Fibroblast of mammary gland (primary cell): ENCODE results near the gene IL32.

Experiments
- DNase-seq: peaks from one replicate; pipeline ENCODE4 v3.0.0-alpha.2; 2010; ENCODE audit warnings: low read depth
- H3K4me3 ChIP-seq: 2 replicates; pipeline ENCODE4 v1.5.1; 2011; ENCODE audit warnings: low read depth, mild to moderate bottlenecking, low read length, moderate library complexity; ENCODE audit not compliant: control insufficient read depth
- CTCF ChIP-seq: conservative IDR thresholded peaks from 2 replicates; pipeline ENCODE4 v1.5.1; 2011; ENCODE audit warnings: low read depth, low read length, inconsistent platforms; ENCODE audit not compliant: control insufficient read depth, insufficient read depth

The IL32 gene

GRCh38 chr16:3085868-3086595 lies 20.6 kb downstream of the IL32 start:
- no peak for DNase-seq
- TF ChIP-seq CTCF: no peak
- no peak overlapping the region for H3K4me3 ChIP-seq

- TF ChIP-seq CTCF: no peak
- DNase-seq: no peak
- no peak overlapping the region for H3K4me3 ChIP-seq
These were observed 21.3 kb downstream of the IL32 start for GRCh38 chr16:3086596-3087242.

- peak; percentile 11 for TF ChIP-seq CTCF
- H3K4me3 ChIP-seq: no peak overlapping the region
- no peak for DNase-seq
These were observed 22.1 kb downstream of the IL32 start for GRCh38 chr16:3087243-3088235.

- no peak overlapping the region for H3K4me3 ChIP-seq
- no peak for DNase-seq
- no peak for TF ChIP-seq CTCF
These were observed 23.0 kb downstream of the IL32 start for GRCh38 chr16:3088450-3088849.

- no peak for TF ChIP-seq CTCF
- no peak overlapping the region for H3K4me3 ChIP-seq
- no peak for DNase-seq
These were observed 23.7 kb downstream of the IL32 start for GRCh38 chr16:3088925-3089716.

- TF ChIP-seq CTCF: no peak
- no peak for DNase-seq
- H3K4me3 ChIP-seq: no peak overlapping the region
These were observed 24.5 kb downstream of the IL32 start for GRCh38 chr16:3089717-3090592.
